PC-3 (cell line): ENCODE data around the gene ARHGAP23. TPM values are rescaled to one million over a fixed set of nuclear protein-coding genes. Genes with fewer than 3 reads are reported as not detected.

Experiments
- ATAC-seq: fragments of 200-7000 bp; cut with Tn5 transposase; 2 replicates; pipeline ENCODE4 v1.9.1; 2020; ENCODE audit warnings: mild to moderate bottlenecking, moderate library complexity
- BruUV-seq: library from RNA; stranded (reverse); fragments of 400-500 nt; replicated peaks from 2 replicates; lab custom pipeline; 2021; lab: Mats Ljungman, UMichigan
- CTCF ChIA-PET: fragments of 300-600 bp; sonication (Branson Sonifier 250); formaldehyde crosslinking; loops from one replicate; lab custom pipeline; 2022; ENCODE audit warnings: antibody characterized with exemption; lab: Charles Lee
- POLR2A ChIA-PET: fragments of 300-600 bp; sonication (Branson Sonifier 250); formaldehyde crosslinking; loops from one replicate; lab custom pipeline; 2022; ENCODE audit warnings: antibody characterized with exemption; ENCODE audit not compliant: unreplicated experiment; lab: Charles Lee
- DNase-seq: peaks from one replicate; pipeline ENCODE4 v3.0.0-alpha.2; 2015
- H2AFZ ChIP-seq: fragments of 300-600 bp; sonication (generic); 2 replicates; pipeline ENCODE4 v1.6.0; 2016; ENCODE audit warnings: antibody characterized with exemption, low read length
- H3F3A ChIP-seq: fragments of 300-600 bp; sonication (generic); one replicate; pipeline ENCODE4 v1.6.0; 2017; ENCODE audit warnings: antibody characterized with exemption, low read length, control low read depth, mild to moderate bottlenecking; ENCODE audit not compliant: unreplicated experiment
- H3K27ac ChIP-seq: fragments of 300-600 bp; sonication (generic); 2 replicates; pipeline ENCODE4 v1.5.1; 2016; ENCODE audit warnings: mild to moderate bottlenecking, low read length
- H3K27me3 ChIP-seq: fragments of 300-600 bp; sonication (generic); 2 replicates; pipeline ENCODE4 v1.6.1; 2016; ENCODE audit warnings: low read length, mixed read lengths
- H3K36me3 ChIP-seq: fragments of 300-600 bp; sonication (generic); 2 replicates; pipeline ENCODE4 v1.6.1; 2016; ENCODE audit warnings: low read depth, mixed run types, low read length, mixed read lengths
- H3K4me1 ChIP-seq: fragments of 300-600 bp; sonication (generic); 2 replicates; pipeline ENCODE4 v1.5.1; 2016; ENCODE audit warnings: low read length; ENCODE audit not compliant: insufficient read depth
- H3K4me2 ChIP-seq: fragments of 300-600 bp; sonication (generic); 2 replicates; pipeline ENCODE4 v1.6.0; 2016; ENCODE audit warnings: low read length
- H3K4me3 ChIP-seq: fragments of 300-600 bp; sonication (generic); 2 replicates; pipeline ENCODE4 v1.5.1; 2016; ENCODE audit warnings: mild to moderate bottlenecking, low read length, mixed read lengths
- H3K79me2 ChIP-seq: fragments of 300-600 bp; sonication (generic); 2 replicates; pipeline ENCODE4 v1.6.1; 2017; ENCODE audit warnings: low read length, mixed read lengths
- H3K9ac ChIP-seq: fragments of 300-600 bp; sonication (generic); 2 replicates; pipeline ENCODE4 v1.6.0; 2016; ENCODE audit warnings: mild to moderate bottlenecking, low read length
- H3K9me2 ChIP-seq: fragments of 300-600 bp; sonication (generic); replicated peaks from 2 replicates; pipeline ENCODE4 v1.6.1; 2016; ENCODE audit warnings: mixed run types, low read length, mixed read lengths
- H3K9me3 ChIP-seq: fragments of 300-600 bp; sonication (generic); 2 replicates; pipeline ENCODE4 v1.6.1; 2016; ENCODE audit warnings: low read length, mixed read lengths
- H4K20me1 ChIP-seq: fragments of 300-600 bp; sonication (generic); 2 replicates; pipeline ENCODE4 v1.6.1; 2016; ENCODE audit warnings: low read length, mixed read lengths
- CTCF ChIP-seq: fragments of 300-600 bp; sonication (generic); conservative IDR thresholded peaks from 2 replicates; pipeline ENCODE4 v1.5.1; 2017; ENCODE audit warnings: antibody characterized with exemption, low read depth, mild to moderate bottlenecking, low read length
- EZH2 ChIP-seq: fragments of 300-600 bp; sonication (generic); IDR thresholded peaks from one replicate; pipeline ENCODE4 v1.6.1; 2017; ENCODE audit warnings: antibody characterized with exemption, mild to moderate bottlenecking, low read length; ENCODE audit not compliant: unreplicated experiment
- EZH2phosphoT487 ChIP-seq: fragments of 300-600 bp; sonication (generic); IDR thresholded peaks from 2 replicates; pipeline ENCODE4 v1.6.1; 2018; ENCODE audit warnings: mild to moderate bottlenecking, antibody characterized with exemption, low read length, borderline replicate concordance
- intact Hi-C: fragments of 100-400 bp; cut with micrococcal nuclease; formaldehyde crosslinking; loops from 2 replicates; pipeline ENCODE4 v1.9.0; 2023
- total RNA-seq: library from RNA; depleted of rRNA; stranded (reverse); fragments of >200 nt; gene quantifications from 2 replicates; pipeline ENCODE4 v1.2.3, GENCODE V29; 2014

The ARHGAP23 gene
- total RNA-seq, 1 experiment from 2014 or later: 9.0 TPM

DNA sequence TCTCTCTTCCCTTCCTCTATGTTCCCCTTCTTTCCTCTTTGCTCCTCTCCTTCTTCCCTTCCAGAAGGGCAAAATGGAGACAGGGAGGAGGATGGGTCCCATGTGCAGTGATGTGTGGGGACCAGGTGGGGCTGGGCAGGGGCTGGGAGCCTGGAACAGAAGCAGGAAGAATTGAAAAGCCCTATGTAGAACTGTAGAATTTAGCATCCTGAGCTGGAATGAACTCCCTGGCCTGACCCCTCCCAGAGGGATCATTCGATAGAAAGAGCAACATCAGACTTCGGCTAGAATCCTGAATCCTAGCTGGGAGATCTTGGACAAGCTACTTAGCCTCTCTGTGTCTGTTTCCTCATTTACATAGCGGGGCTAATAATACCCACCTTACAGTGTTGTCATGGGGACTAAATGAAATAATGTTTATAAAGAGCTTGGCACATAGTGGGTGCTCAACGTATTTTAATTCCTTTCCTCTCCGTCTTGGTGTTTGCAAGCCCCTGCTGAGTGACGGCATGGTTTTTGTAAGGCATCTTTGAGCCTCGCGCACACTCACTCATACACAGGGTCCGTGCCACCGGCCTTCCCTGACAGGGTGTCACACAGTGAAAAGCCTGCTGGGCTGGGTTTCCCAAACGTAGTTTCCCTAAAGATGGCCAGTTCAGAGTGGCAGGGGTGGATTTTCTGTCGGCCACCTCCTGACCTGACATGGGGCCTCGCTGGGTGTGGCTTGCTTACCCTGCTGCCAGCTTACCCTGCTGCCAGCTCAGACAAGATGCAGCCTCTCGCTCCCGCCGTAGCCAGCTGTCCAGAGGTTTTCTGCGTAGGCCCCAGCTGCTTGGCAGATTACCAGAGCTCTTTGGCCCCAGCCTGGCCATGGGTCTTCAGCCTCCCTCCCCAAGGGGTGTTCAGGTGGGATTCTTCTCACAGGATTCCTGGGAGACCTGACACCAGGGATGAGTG is 6.1 kb upstream of the ARHGAP23 start:
- H3K27ac ChIP-seq: no peak overlapping the region
- H3F3A ChIP-seq: no peaks in the 10 kb centered on the region
- ChIA-PET POLR2A (no interaction called here), CTCF (interaction anchor here (0.6 to 1.4 kb wide), 3 partner anchors 73 to 241 kb away, joined by 3 to 7 read pairs (median 3); no protein-coding TSS in a partner anchor)
- no peak overlapping the region for H3K4me3 ChIP-seq
- H4K20me1 ChIP-seq: no peaks in the 10 kb centered on the region
- no peak for TF ChIP-seq EZH2
- no peak for TF ChIP-seq EZH2phosphoT487
- no peak for TF ChIP-seq CTCF
- DNase-seq (no peak), ATAC-seq (no peak)
- no peaks in the 10 kb centered on the region for H3K36me3 ChIP-seq
- H3K9ac ChIP-seq: no peak overlapping the region
- intact Hi-C loops: loop anchor here (2.0 to 10.0 kb wide), 3 partner anchors 63 to 243 kb away; no protein-coding TSS in a partner anchor
- peaks cover 11% of the 10 kb centered on the region for H3K27me3 ChIP-seq
- no peaks in the 10 kb centered on the region for H3K79me2 ChIP-seq
- no peaks in the 10 kb centered on the region for H3K9me2 ChIP-seq
- H3K4me1 ChIP-seq: no peaks in the 10 kb centered on the region
- no TSS peak for BruUV-seq
- H3K9me3 ChIP-seq: no peaks in the 10 kb centered on the region
- no peak overlapping the region for H2AFZ ChIP-seq
- H3K4me2 ChIP-seq: no peak overlapping the region

- ChIA-PET POLR2A (no interaction called here), CTCF (no interaction called here)
- Histone ChIP-seq H3K9ac (no peak overlapping the region), H3K9me2 (no peaks in the 10 kb centered on the region), H3K4me1 (peaks cover 12% of the 10 kb centered on the region), H3K9me3 (no peaks in the 10 kb centered on the region), H3F3A (no peaks in the 10 kb centered on the region), H3K79me2 (no peaks in the 10 kb centered on the region), H3K36me3 (no peaks in the 10 kb centered on the region), H3K27me3 (peaks cover 4% of the 10 kb centered on the region; the same call in 1 of the 2 replicates), H2AFZ (no peak overlapping the region), H3K4me2 (no peak overlapping the region), H3K4me3 (no peak overlapping the region), H3K27ac (no peak overlapping the region), H4K20me1 (no peaks in the 10 kb centered on the region)
- intact Hi-C loops: loop anchor here (10.0 kb wide), 1 partner anchor 240 kb away; no protein-coding TSS in a partner anchor
- TF ChIP-seq CTCF (no peak), EZH2 (no peak), EZH2phosphoT487 (no peak)
- DNase-seq (no peak), ATAC-seq (no peak)
- BruUV-seq: no TSS peak
Observed at GRCh38 chr17:38424297-38424972, 3.8 kb upstream of the ARHGAP23 start.
